ENCODE data around the gene AP3S1. TPM values are rescaled to one million over a fixed set of nuclear protein-coding genes. Genes with fewer than 3 reads are reported as not detected.

Gene AP3S1
- total and polyA plus RNA-seq, 9 donors: 49.6 to 176 (median 87.2) TPM

DNA sequence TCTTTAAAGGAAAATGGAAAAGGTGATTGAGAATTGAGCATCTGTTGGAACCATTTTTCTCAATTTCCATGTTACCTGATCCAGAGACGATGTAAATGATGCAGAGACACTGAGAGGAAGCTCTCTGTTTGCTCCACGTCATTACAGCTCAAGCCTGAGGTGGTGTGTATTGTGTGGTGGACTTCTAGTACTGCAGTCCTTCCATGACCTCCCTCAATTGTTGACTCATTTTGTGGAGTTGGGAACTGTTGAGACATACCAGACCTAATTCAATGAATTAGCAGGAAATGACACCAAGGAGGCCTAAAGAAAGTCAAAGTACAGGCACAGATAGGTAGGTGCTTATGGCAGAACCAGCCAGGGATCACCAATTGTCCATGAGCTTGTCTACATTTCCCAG lies 104.9 kb downstream of the AP3S1 start:
- intact Hi-C loops (cut with DNase I): no loop called here
- Histone ChIP-seq H3K36me3 (no peaks in the 10 kb centered on the region), H3K4me1 (ENCODE audit: insufficient read depth) (no peaks in the 10 kb centered on the region), H3K9me3 (no peaks in the 10 kb centered on the region), H3K27ac (no peak overlapping the region), H3K4me3 (no peak overlapping the region), H3K27me3 (no peaks in the 10 kb centered on the region)
- TF ChIP-seq EP300 (IDR thresholded peaks at IDR 0.05) (no peak), POLR2A (IDR thresholded peaks at IDR 0.05) (no peak)
- TF ChIP-seq, protein P1, sequence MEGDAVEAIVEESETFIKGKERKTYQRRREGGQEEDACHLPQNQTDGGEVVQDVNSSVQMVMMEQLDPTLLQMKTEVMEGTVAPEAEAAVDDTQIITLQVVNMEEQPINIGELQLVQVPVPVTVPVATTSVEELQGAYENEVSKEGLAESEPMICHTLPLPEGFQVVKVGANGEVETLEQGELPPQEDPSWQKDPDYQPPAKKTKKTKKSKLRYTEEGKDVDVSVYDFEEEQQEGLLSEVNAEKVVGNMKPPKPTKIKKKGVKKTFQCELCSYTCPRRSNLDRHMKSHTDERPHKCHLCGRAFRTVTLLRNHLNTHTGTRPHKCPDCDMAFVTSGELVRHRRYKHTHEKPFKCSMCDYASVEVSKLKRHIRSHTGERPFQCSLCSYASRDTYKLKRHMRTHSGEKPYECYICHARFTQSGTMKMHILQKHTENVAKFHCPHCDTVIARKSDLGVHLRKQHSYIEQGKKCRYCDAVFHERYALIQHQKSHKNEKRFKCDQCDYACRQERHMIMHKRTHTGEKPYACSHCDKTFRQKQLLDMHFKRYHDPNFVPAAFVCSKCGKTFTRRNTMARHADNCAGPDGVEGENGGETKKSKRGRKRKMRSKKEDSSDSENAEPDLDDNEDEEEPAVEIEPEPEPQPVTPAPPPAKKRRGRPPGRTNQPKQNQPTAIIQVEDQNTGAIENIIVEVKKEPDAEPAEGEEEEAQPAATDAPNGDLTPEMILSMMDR (IDR thresholded peaks at IDR 0.05): no peak
- DNase-seq: no peak
- WGBS, 3 donors: 93 to 98% (median 96%) methylated on average over 2 of the region's 2 CpGs

DNA sequence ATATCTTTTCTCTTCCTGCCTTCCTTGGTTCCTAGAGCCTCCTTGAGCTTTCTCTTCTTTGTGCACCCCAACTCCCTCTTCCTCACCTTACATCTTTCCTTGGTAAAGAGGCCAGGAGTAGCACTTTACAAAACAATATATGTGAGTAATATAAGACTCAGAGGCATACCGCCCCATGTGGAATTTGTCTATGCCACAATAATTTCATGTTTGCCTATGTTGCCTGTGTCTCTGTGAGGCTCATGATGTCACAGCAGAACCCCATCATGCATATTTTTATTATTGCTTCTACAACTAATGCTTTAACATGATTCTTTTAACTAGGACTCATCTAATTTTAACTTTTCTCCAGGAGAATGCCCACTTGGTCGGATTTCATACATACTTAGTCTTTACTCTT lies 105.5 kb downstream of the AP3S1 start:
- no peak overlapping the region for H3K27ac ChIP-seq
- H3K36me3 ChIP-seq: no peaks in the 10 kb centered on the region
- DNase-seq: no peak
- intact Hi-C loops (cut with DNase I): no loop called here
- H3K9me3 ChIP-seq: no peaks in the 10 kb centered on the region
- 94 to 96% (median 94%) methylated on average over 2 of the region's 2 CpGs for WGBS, 3 donors
- no peak for TF ChIP-seq EP300 (IDR thresholded peaks at IDR 0.05)
- TF ChIP-seq POLR2A (IDR thresholded peaks at IDR 0.05): no peak
- TF ChIP-seq, protein P1 (IDR thresholded peaks at IDR 0.05): no peak
- no peaks in the 10 kb centered on the region for H3K4me1 ChIP-seq (ENCODE audit: insufficient read depth)
- no peaks in the 10 kb centered on the region for H3K27me3 ChIP-seq
- no peak overlapping the region for H3K4me3 ChIP-seq

DNA sequence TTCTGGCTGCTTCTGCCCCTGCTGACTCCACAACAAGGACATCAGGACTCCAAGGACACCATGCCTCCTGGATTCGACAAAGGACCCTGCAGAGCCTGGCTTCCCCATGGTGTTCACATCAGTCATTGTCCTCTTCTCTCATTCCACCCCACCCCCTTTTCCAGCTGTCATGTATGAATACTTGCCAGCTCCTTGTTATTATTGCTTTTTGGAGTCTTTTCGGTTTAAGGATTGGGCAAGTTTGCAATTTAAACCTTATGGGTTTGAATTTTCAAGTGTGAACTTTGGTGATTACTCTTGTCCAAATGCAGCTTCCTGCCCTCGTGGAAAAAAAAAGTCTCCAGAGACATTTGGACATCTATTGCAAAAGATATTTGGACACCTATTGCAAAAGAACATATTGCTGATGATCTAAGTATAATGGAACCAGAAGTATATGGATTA lies 106.4 kb downstream of the AP3S1 start:
- Histone ChIP-seq H3K9me3 (no peaks in the 10 kb centered on the region), H3K36me3 (no peaks in the 10 kb centered on the region), H3K27me3 (no peaks in the 10 kb centered on the region), H3K4me3 (no peak overlapping the region), H3K4me1 (ENCODE audit: insufficient read depth) (no peaks in the 10 kb centered on the region), H3K27ac (no peak overlapping the region)
- no peak for DNase-seq
- TF ChIP-seq EP300 (IDR thresholded peaks at IDR 0.05): no peak
- intact Hi-C loops (cut with DNase I): no loop called here
- WGBS, 3 donors: 41 to 54% (median 49%) methylated on average over 3 of the region's 3 CpGs

DNA sequence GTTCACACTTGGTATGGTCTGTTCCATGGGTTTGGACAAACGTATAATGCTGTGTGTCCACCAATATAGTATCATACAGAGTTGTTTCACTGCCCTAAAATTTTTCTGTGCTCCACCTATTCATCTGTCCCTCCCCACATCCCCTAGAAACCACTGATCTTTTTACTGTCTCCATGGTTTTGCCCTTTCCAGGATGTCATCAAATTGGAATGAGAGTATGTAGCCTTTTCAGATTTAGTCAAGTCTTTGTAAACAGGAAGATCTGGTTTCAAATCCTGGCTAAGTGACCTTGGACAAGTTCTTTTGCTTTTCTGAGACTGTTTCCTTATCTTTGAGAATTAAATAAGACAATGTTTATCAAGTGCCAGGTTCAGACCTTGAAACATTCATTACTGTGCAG lies 107.4 kb downstream of the AP3S1 start:
- no peak for DNase-seq
- H3K9me3 ChIP-seq: no peaks in the 10 kb centered on the region
- no peaks in the 10 kb centered on the region for H3K27me3 ChIP-seq
- H3K36me3 ChIP-seq: no peaks in the 10 kb centered on the region
- intact Hi-C loops (cut with DNase I): no loop called here
- H3K4me1 ChIP-seq (ENCODE audit: insufficient read depth): no peaks in the 10 kb centered on the region
- WGBS, 3 donors: 86 to 90% (median 86%) methylated on average over 1 of the region's 1 CpG
- H3K27ac ChIP-seq: no peak overlapping the region
- H3K4me3 ChIP-seq: no peak overlapping the region
- TF ChIP-seq, protein P1 (IDR thresholded peaks at IDR 0.05): no peak
- no peak for TF ChIP-seq POLR2A (IDR thresholded peaks at IDR 0.05)
- TF ChIP-seq EP300 (IDR thresholded peaks at IDR 0.05): no peak

DNA sequence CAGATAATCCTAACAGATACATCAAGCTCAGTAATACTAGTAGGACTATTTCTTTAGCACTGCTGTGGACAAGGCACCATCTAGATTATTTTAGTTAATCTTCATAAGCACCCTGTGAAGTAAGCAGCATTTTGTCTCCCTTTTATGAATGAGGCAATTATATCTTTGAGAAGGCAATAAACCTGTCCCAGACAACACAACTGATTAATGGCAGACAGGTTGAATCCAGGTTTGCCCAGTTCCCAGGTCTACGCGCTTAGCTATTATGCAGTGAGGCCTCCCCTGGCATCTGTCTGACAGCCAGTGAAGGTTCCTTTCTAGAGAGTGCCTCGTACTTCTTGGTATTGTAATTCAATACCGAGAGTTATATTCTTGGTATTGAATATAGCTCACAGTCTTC lies 110.9 kb downstream of the AP3S1 start:
- Histone ChIP-seq H3K4me3 (no peak overlapping the region), H3K27ac (no peak overlapping the region), H3K4me1 (ENCODE audit: insufficient read depth) (peaks cover 2% of the 10 kb centered on the region), H3K36me3 (no peaks in the 10 kb centered on the region), H3K9me3 (no peaks in the 10 kb centered on the region), H3K27me3 (no peaks in the 10 kb centered on the region)
- 66 to 91% (median 90%) methylated on average over 4 of the region's 4 CpGs for WGBS, 3 donors
- intact Hi-C loops (cut with DNase I): no loop called here
- no peak for DNase-seq
- TF ChIP-seq POLR2A (IDR thresholded peaks at IDR 0.05): no peak
- TF ChIP-seq EP300 (IDR thresholded peaks at IDR 0.05): no peak
- TF ChIP-seq, protein P1 (IDR thresholded peaks at IDR 0.05): no peak

All from ovary (tissue), 9 donors.